Fibroblast of lung (primary cell): ENCODE results near the gene ASTN2.

ENCODE experiments used
- CTCF ChIP-seq, 2 donors: IDR thresholded peaks in 1 of 2; conservative IDR thresholded peaks in 1 of 2; 1 replicate in 1 of 2; 2 replicates in 1 of 2; pipeline ENCODE4 v1.5.1; 2011 to 2012; ENCODE audit warnings: low read length in 2 of 2, control low read depth in 1 of 2, inconsistent platforms in 1 of 2, low read depth in 1 of 2, mild to moderate bottlenecking in 1 of 2
- EZH2 ChIP-seq: IDR thresholded peaks from 2 replicates; pipeline ENCODE4 v1.5.1; 2012; ENCODE audit warnings: low read length, control low read depth, mild to moderate bottlenecking; ENCODE audit errors: missing control alignments

DNA sequence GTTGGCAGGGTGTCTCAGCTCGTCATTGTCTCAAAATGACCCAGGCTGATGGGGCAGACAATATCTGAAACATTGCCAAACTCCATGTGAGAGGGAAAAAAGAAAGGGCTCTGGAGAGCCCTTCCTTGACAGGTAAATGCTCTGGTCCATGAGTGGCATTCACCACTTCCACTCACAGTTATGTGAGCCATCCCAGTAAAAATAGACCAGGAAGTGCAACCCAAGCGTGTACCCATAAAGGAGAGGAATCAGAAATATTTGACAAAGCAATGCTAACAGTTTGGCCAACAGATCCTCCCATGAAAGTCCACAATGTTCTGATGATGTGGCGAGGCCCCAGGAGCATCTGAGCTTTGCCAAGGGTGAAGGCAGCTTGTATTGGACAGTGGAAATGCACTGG, 49.4 kb downstream of the ASTN2 start:
- TF ChIP-seq EZH2: no peak
- TF ChIP-seq CTCF (conservative IDR thresholded peaks at IDR 0.05 in 1 of 2, IDR thresholded peaks at IDR 0.05 in 1 of 2; ENCODE audit: low read depth in 1 of 2, low read length in 2 of 2): no peak
